GM23338 (cell line): ENCODE data around the gene XPOT.

Experiments used
- CREB1 ChIP-seq: fragments of 250-450 bp; sonication (Bioruptor Pico); IDR thresholded peaks from 2 replicates; pipeline ENCODE4 v1.5.0; 2020; ENCODE audit warnings: low read depth, mild to moderate bottlenecking, moderate library complexity
- CTCF ChIP-seq, 2 experiments: fragments of 200-600 bp in 1 of 2; sonication (generic) in 1 of 2; conservative IDR thresholded peaks; 2 replicates each; pipeline versions ENCODE4 v1.5.1 to v1.6.1; 2016 to 2017; ENCODE audit warnings: antibody characterized with exemption in 2 of 2, low read depth in 2 of 2, mild to moderate bottlenecking in 2 of 2, moderate library complexity in 1 of 2
- EZH2phosphoT487 ChIP-seq: fragments of 200-600 bp; sonication (generic); IDR thresholded peaks from one replicate; pipeline ENCODE4 v1.8.1; 2018; ENCODE audit warnings: antibody characterized with exemption; ENCODE audit not compliant: unreplicated experiment
- JUNB ChIP-seq: IDR thresholded peaks from one replicate; pipeline ENCODE4 v1.6.1; 2016; ENCODE audit warnings: antibody characterized with exemption; ENCODE audit not compliant: unreplicated experiment
- ZNF114 ChIP-seq: fragments of 250-450 bp; sonication (Bioruptor Pico); IDR thresholded peaks from 2 replicates; pipeline ENCODE4 v1.5.0; 2020; ENCODE audit warnings: mild to moderate bottlenecking, moderate library complexity
- ZNF462 ChIP-seq: fragments of 250-450 bp; sonication (Bioruptor Pico); IDR thresholded peaks from 2 replicates; pipeline ENCODE4 v1.5.0; 2020; ENCODE audit warnings: mild to moderate bottlenecking, moderate library complexity
- TF ChIP-seq, protein P1 (sequence below): IDR thresholded peaks from one replicate; pipeline ENCODE4 v1.6.1; 2018; ENCODE audit warnings: antibody characterized with exemption; ENCODE audit not compliant: unreplicated experiment

DNA sequence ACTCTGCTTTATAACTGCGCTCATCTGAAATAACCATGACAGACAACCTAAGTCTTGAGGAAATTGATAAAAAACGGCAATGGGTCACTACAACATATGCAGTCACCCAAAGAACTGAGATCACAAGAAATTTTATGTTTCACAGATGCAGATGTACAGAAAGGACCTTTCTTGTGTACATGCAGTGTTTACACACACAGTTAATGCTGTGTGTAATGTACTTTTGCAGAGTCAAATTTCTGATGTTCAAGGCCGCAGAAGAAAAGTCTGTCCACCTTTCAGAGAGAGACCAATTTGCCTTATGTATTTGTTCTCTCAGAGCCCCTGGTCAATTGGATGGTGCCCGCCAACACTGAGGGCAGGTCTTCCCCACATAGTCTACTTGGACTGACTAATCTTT lies 24.8 kb downstream of the XPOT start:
- no peak for TF ChIP-seq CTCF (conservative IDR thresholded peaks at IDR 0.05; ENCODE audit: low read depth in 2 of 2)
- TF ChIP-seq EZH2phosphoT487: no peak
- TF ChIP-seq JUNB: no peak
- TF ChIP-seq ZNF114 (CRISPR knock-in tag): no peak
- TF ChIP-seq, protein P1, sequence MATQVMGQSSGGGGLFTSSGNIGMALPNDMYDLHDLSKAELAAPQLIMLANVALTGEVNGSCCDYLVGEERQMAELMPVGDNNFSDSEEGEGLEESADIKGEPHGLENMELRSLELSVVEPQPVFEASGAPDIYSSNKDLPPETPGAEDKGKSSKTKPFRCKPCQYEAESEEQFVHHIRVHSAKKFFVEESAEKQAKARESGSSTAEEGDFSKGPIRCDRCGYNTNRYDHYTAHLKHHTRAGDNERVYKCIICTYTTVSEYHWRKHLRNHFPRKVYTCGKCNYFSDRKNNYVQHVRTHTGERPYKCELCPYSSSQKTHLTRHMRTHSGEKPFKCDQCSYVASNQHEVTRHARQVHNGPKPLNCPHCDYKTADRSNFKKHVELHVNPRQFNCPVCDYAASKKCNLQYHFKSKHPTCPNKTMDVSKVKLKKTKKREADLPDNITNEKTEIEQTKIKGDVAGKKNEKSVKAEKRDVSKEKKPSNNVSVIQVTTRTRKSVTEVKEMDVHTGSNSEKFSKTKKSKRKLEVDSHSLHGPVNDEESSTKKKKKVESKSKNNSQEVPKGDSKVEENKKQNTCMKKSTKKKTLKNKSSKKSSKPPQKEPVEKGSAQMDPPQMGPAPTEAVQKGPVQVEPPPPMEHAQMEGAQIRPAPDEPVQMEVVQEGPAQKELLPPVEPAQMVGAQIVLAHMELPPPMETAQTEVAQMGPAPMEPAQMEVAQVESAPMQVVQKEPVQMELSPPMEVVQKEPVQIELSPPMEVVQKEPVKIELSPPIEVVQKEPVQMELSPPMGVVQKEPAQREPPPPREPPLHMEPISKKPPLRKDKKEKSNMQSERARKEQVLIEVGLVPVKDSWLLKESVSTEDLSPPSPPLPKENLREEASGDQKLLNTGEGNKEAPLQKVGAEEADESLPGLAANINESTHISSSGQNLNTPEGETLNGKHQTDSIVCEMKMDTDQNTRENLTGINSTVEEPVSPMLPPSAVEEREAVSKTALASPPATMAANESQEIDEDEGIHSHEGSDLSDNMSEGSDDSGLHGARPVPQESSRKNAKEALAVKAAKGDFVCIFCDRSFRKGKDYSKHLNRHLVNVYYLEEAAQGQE: no peak
- no peak for TF ChIP-seq ZNF462 (CRISPR knock-in tag)
- no peak for TF ChIP-seq CREB1
